Erythroblast (primary cell): ENCODE data around the gene UCP1.

Experiments
- DNase-seq, 2 experiments: peaks; one replicate each; lab custom pipeline; 2025; lab: John Stamatoyannopoulos, UW
- GATA1 ChIP-seq: IDR thresholded peaks from 2 replicates; pipeline ENCODE4 v1.6.1; 2011; ENCODE audit warnings: low read depth, mild to moderate bottlenecking, control low read depth, low read length, moderate library complexity
- POLR2A ChIP-seq: IDR thresholded peaks from 2 replicates; pipeline ENCODE4 v1.6.1; 2011; ENCODE audit warnings: mild to moderate bottlenecking, low read length

Gene UCP1, protein sequence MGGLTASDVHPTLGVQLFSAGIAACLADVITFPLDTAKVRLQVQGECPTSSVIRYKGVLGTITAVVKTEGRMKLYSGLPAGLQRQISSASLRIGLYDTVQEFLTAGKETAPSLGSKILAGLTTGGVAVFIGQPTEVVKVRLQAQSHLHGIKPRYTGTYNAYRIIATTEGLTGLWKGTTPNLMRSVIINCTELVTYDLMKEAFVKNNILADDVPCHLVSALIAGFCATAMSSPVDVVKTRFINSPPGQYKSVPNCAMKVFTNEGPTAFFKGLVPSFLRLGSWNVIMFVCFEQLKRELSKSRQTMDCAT

DNA sequence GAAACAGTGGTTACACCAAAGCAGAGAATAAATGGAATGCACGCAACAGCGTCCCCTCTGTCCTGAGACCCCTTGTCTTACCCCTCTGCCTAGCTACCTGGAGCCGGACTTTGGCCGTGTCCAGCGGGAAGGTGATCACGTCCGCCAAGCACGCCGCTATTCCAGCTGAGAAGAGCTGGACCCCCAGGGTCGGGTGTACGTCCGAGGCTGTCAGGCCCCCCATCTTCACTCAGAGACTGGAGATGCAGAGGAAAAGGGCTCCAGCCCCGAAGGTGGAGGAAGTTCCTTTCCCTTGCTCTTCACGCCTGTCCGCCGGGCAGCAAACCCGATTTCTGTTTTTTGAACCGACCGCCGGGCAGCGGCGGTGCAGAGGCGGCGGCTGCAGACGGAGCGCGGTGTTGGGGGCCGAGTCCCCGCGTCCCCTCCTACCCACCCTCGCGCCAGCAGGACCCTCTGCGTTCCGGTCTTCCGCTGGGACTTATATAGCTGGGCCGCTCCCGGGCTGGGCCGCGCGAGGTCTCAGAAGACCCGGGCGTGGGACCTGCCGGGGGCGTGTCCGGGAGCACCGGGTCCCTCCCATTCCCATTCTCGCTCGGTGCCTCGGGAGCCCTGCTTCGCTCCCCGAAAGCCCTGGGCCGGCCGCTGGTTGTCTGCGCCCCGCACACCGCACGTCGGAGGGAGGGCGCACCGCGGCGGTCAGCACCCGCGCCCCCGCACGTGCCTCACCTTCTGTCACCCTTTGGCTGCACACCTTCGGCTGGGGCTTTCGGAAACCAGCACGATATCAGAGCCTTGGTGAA lies at the start of gene UCP1:
TSS of gene UCP1 (minus strand) at position 455 of the 800 bp plus-strand sequence. CDS start at position 223, 232 bp downstream.
- DNase-seq, result no peak

DNA sequence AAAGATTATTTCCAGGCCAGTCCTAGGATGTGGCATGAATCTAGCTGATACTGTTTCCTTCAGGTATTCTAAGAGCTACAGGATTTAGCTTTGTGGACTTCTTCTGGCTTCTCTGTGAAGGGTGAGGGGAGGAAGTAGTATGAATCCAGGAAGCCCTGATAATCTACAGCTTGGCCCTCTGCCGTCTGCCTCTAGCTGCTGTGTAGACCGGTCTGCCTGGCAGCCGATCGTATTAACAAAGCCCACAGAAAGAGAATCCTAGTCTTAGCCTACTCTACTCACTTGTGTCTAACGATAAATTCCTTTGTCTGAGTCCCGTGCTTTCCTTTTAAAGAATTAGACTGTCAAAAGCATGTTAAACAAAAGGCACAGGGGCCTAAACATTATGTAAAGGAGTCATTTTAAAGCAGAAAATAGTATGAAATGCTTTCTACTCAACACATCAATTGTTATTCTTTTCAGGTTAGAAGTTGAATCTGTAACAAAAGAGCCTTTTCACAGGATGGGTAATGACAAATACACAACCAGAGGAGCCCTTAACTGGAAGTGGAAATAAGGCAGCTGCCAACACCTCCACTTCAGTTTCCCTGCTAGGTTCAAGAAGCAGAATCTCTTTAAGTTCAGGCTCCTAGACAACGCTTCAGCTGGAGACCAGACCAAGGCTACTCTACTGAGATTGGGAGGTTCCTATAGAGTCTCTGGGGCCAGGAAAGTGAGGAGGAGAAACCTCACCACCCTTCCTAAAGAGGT lies 48.9 kb upstream of the UCP1 start:
- no peak for DNase-seq
- TF ChIP-seq GATA1 (no peak), POLR2A (no peak)

More for the DNA sequence above, at the start of gene UCP1:
- no peak for TF ChIP-seq GATA1
- no peak for TF ChIP-seq POLR2A

DNA sequence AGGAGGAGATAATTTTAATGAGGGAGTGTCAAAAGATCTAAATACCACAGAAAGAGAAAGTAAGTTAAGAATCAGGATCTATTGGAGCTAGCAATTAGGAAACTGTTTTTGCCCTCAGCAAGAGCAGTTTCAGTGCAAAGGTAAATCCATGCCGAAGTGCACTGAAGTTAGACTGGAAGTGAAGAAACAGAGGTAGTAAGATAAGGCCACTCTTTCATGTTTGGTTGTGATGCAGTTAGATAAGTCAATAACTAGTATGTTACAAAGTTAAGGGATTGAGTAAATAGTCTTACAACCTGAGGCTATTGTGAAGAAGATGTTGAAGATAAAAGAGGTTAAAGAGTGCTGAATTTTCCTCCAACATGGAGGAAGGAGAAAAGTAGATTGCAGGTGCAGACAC lies 46.7 kb upstream of the UCP1 start:
- DNase-seq, result no peak
- TF ChIP-seq POLR2A (no peak), GATA1 (no peak)

DNA sequence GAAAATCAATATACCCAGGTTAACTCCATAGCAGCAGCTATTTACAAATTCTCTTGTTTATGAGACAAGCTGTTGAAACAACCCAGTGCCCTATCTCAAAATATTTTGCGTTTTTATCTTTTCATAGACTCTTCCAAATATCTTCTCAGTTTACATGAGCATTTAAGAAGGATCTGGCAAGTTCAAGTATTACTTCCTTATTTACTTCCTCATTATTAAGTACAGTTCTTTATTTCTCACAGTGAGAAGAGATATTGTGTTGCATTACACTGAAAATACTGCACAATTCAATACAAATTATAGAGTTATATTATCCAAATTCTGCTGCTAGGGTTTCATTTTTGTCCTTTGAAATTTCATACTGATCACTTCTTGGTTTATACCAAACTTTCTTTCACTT lies 43.6 kb upstream of the UCP1 start:
- DNase-seq, result no peak
- no peak for TF ChIP-seq GATA1
- no peak for TF ChIP-seq POLR2A

DNA sequence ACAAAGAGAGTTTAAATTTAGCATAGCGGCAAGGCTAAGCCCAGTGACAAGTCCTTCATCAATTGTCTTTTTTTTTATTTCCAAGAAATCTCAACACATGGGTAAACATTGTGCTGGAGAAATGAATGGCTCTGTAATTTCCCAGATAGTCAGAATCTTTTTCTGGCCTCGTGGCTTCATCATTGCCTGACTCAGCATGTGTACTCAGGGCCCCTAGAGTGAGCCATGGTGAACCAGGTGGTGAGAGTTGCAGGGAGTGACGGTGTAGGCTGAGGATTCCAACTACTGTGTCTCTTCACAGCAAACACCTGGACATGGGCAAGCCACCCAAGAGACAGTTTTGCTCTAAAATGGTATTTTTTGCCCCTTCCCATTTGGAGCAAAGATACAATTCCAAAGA lies 43.1 kb upstream of the UCP1 start:
- no peak for DNase-seq
- TF ChIP-seq POLR2A, result no peak
- no peak for TF ChIP-seq GATA1

DNA sequence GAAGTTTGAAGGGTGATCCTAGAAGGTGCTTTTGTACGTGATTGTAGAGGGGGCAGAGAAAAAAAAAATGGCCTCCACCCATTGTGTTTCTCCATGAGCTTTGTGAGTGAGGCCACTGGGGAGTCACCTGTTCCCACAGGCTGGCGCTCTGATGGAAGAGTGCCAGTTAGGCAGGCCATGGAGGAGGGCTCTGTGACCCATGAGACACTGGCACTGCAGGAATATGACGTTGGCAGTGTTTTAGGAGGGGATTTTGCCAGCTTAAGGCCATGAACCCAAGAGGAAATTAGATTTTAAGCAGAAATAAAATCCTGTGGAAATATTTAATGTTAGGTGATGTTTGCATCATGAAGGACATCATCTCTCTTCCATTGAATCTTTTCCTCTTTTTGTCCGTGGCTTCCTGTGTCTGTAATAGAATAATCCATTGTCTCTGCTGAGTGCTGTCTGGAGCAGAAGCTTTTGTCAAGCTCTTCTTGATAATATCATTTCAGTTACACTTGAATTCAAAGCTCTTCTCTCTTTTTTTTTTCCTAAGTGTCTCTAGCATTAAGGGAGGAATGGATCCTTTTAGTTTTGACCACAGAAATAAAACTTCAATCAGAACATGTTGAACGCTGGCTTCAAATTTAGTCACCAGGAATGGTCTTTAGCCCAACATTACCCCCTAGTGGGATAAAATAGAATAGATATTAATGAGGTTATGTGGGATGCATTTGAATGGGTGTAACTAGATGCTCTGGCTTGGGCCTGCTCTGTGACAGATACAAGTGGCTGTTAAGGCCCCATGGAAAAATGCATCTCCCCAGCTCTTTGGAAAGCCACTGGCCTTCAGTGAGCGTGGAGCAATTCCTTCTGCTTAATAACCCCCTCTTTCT lies 41.0 kb upstream of the UCP1 start:
- DNase-seq, result peak; percentile 22 to 53

DNA sequence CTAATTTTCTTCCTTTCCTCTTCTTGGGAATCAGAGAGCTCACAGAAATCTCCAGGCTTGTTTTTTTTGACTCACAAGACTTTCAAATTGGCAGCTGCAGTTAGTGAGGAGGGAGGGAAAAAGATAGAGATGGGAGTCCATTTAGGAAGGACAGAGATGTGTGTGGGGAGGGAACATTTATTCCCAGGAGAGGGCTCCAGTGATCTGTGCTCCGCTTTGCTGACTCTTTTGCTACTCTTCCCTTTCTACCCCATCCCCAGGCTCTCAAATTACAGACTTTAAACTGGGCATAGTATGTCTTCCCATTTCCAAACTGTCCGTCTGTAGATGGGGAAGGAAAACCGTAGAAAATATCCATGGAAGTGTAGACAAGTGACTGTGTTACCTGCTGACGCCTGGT lies 39.1 kb upstream of the UCP1 start:
- TF ChIP-seq POLR2A (no peak), GATA1 (no peak)
- no peak for DNase-seq

More for the DNA sequence above, 41.0 kb upstream of the UCP1 start:
- TF ChIP-seq POLR2A (no peak), GATA1 (no peak)

DNA sequence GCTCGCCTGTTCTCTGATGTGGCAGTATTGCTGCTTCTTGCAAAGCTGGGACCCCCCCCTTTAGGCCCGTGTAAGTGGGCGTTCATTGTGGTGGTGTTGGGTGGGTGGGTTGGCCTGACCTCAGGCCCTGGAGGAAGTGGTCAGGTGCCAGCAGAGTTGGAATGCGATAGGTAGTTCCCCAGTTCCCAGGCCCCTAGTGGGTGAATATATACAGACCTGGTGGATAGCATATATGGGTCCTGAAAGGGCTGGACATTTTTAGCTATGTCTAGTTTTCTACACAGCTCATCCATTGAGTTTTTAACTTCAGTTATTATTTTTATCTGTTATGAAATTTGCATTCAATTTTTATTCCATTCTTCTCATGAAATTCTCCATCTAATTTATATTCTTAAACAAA lies 35.8 kb upstream of the UCP1 start:
- no peak for TF ChIP-seq POLR2A
- no peak for TF ChIP-seq GATA1
- no peak for DNase-seq

DNA sequence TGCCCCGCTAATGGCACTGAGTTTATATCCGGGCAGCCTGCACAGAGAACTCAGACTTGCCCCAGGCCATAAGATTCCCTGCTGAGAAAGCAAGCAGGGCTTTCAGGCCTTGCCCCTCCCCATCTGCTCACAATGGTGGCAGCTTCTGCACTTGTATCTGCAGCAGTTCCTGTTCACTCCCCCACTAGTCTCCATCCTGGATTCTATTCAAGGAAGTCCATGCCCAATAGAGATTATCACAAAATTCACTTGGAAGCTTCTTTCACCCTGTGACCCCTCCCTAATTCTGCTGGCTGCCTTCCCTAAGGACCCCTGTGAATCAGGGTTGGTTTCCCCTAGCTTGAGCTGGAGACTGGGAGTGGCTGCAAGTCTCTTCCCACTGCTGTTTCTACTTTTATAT lies 34.5 kb upstream of the UCP1 start:
- DNase-seq, result no peak
- TF ChIP-seq GATA1 (no peak), POLR2A (no peak)

DNA sequence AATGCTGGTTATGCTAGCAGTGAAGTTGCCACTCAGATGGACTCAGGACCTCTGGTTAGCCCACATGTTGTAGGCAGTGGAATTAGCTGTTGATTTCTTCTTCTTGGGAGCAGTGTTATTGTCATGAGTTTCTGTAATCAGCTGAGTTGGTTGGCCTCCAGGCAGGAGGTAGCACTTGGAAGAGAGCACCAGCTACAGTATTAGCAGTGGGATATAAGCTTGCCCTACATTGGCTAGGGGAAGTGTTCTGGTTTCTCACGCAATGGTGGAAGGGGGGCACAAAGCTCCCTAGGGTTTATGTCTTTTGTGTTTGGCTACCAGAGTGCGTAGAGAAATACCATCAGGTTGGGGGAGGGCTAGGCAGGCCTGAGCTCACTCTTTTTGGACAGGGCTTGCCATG lies 34.0 kb upstream of the UCP1 start:
- TF ChIP-seq POLR2A (no peak), GATA1 (no peak)
- no peak for DNase-seq

DNA sequence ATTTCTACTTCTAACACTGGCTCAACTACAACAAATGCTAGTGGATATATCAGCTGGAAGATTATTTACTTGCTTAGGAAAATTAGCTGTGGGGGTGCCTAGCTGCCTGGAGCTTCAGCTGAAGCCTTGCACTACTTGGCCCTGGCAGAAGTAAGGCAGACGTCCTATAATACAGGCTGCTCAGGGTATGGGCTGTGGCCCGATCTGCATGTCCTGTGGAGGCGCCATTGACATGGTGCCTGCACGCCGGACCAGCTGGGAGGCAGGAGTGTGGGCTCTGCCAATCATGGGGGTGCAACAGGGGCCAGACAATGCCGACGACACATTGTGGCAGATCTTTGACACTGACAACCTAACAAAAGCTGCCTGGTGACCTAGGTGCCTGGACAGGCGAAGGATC lies 31.6 kb upstream of the UCP1 start:
- TF ChIP-seq POLR2A (no peak), GATA1 (no peak)
- DNase-seq, result no peak

DNA sequence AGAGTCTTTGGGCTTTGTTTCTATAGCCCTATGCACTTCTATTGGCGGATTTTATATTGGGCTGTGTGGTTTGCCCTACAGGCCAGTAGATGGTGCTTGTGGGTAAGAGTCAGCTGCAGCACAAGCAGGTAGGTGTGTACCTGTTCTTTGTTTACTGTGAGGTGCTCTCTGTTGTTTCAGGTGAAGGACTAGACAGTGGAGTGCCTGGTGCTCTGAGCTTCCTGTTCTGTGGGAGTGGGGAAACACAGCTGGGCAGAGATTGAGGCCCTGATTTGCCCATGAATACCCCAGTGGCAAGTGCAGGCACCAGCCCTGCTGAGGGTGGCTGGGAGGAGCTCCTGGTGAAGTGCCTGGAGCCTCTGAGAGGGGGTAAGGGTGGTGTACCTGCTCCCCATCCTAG lies 26.3 kb upstream of the UCP1 start:
- no peak for TF ChIP-seq POLR2A
- no peak for TF ChIP-seq GATA1
- no peak for DNase-seq

DNA sequence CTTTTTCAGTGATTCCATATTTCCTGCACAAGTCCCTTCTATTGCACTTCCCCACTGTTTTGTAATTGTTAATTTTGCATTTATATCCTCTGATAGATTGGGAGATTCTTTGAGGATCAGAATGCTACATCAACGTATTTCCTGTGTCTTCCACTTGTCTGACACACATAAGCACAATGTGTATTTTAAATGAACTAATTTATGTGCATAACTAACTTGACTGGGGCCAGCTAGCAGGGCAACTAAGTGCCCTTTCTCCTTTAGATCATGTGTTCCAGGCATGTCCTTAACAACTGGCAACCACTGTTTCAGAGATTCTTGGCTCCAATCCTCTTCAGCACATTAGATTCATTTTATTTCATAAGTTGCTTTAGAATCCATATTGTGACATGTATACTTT lies 15.7 kb upstream of the UCP1 start:
- DNase-seq, result no peak

More for the DNA sequence above, 15.7 kb upstream of the UCP1 start:
- TF ChIP-seq GATA1, result no peak
- no peak for TF ChIP-seq POLR2A
